Left lung (tissue), 10 donors: Measurements from ENCODE around the gene WDR20. TPM values are rescaled to one million over a fixed set of nuclear protein-coding genes. Genes with fewer than 3 reads are reported as not detected.

Experiments used
- ATAC-seq: fragments of 200-7000 bp; cut with Tn5 transposase; one replicate; pipeline ENCODE4 v1.9.1; 2020; ENCODE audit warnings: moderate library complexity
- DNase-seq, 4 donors: peaks; one replicate each; pipeline ENCODE4 v3.0.0-alpha.2; 2013 to 2020
- H3K27ac ChIP-seq, 2 donors: fragments of 200-600 bp; sonication (generic) in 1 of 2; one replicate each; pipeline versions ENCODE4 v1.5.0 to v1.8.0; 2020 to 2021
- H3K27me3 ChIP-seq, 2 donors: fragments of 200-600 bp; sonication (generic) in 1 of 2; one replicate each; pipeline versions ENCODE4 v1.5.0 to v1.8.0; 2020 to 2021
- H3K36me3 ChIP-seq, 2 donors: fragments of 200-600 bp; sonication (generic) in 1 of 2; one replicate each; pipeline versions ENCODE4 v1.5.0 to v1.8.0; 2020 to 2021
- H3K4me1 ChIP-seq, 2 donors: fragments of 200-600 bp; one replicate each; pipeline ENCODE4 v1.8.0; 2021
- H3K4me3 ChIP-seq, 2 donors: fragments of 200-600 bp; sonication (generic) in 1 of 2; one replicate each; pipeline versions ENCODE4 v1.5.0 to v1.8.0; 2020 to 2021; ENCODE audit warnings: mild to moderate bottlenecking in 1 of 2
- H3K9me3 ChIP-seq, 2 donors: fragments of 200-600 bp; sonication (generic) in 1 of 2; one replicate each; pipeline versions ENCODE4 v1.5.0 to v1.8.0; 2020 to 2021
- CTCF ChIP-seq, 2 donors: fragments of 200-600 bp; sonication (generic) in 1 of 2; IDR thresholded peaks; one replicate each; pipeline versions ENCODE4 v1.5.0 to v1.8.0; 2021; ENCODE audit warnings: antibody characterized with exemption in 2 of 2
- intact Hi-C, 2 donors: fragments of 100-400 bp; cut with DNase I; formaldehyde crosslinking; loops; one replicate each; pipeline versions ENCODE4 v1.11.2 to v1.14.2; 2022
- polyA plus RNA-seq, 6 donors: library from polyadenylated mRNA; unstranded; fragments of 120-200 nt; gene quantifications; one replicate each; pipeline ENCODE4 v1.2.1, GENCODE V29; 2013; ENCODE audit not compliant: insufficient read length in 6 of 6
- total RNA-seq, 2 donors: library from RNA; stranded (reverse); fragmentation: NEBNext Ultra II Directional; extraction: Animal tissue kit (Norgen Biotek cat#: 25700); gene quantifications; one replicate each; pipeline ENCODE4 v1.2.1, GENCODE V29; 2021
- donor health status: DM: no; HTN: yes; CAD: no.
- donor health status: DM: no; HTN: no; CAD: no.

WDR20 gene
- total and polyA plus RNA-seq, 8 donors, result 22.4 to 28.4 (median 26.2) TPM

DNA sequence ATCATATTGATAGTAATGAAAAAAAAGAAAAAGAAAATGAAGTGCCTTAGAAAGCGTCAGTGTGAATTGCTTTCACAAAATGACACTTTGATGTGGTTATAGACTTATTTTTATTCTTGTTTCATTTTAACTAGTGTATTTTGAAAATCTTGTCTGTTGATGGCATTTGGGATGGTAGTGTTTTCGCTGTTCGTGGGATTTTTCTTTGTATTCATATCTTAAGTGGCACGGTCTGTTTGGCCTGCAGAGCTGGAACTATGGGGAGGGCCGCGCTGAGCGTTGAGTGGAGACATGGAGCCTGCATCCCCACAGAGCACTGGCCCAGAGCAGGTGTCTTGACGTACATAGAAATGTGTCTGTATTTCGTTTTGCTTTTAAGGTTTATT lies 61.6 kb downstream of the WDR20 start:
- intact Hi-C loops, result no loop called here
- DNase-seq (no peak), ATAC-seq (no peak)
- no peaks in the 10 kb centered on the region for H3K9me3 ChIP-seq
- H3K4me1 ChIP-seq, result peaks cover 0 to 13% of the 10 kb centered on the region in 2 donors
- no peak for TF ChIP-seq CTCF (IDR thresholded peaks at IDR 0.05)
- H3K27me3 ChIP-seq, result no peaks in the 10 kb centered on the region
- H3K36me3 ChIP-seq, result peaks cover 0 to 66% of the 10 kb centered on the region in 2 donors
- H3K27ac ChIP-seq, result no peak overlapping the region
- H3K4me3 ChIP-seq, result no peak overlapping the region

DNA sequence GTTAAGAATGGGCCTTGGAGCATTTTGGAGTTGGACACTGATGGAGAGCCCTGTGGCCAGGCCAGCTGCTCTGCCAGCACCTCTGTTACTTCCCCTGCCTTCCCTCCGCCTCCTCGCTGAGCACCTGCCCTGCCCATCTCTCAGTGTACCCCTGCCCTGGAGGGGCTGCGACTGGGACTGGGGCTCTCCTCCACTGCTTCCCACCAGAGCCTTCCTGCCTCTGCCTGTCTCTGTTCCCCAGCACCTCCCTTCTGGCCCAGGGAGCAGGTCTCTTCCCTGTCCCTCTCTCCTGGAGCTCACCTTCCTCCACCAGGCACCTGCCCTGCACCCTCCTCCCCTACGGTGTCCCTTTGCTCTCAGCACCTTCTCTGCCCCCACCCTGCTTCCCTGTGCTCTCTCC lies 62.1 kb downstream of the WDR20 start:
- Histone ChIP-seq H3K4me1 (peaks cover 0 to 13% of the 10 kb centered on the region in 2 donors), H3K36me3 (peaks cover 0 to 67% of the 10 kb centered on the region in 2 donors), H3K4me3 (no peak overlapping the region), H3K27me3 (no peaks in the 10 kb centered on the region), H3K9me3 (no peaks in the 10 kb centered on the region), H3K27ac (no peak overlapping the region)
- no peak for DNase-seq
- no peak for ATAC-seq
- no peak for TF ChIP-seq CTCF (IDR thresholded peaks at IDR 0.05)
- intact Hi-C loops, result no loop called here

GRCh38 chr14:102202944-102203343 lies 63.2 kb downstream of the WDR20 start:
- H3K27me3 ChIP-seq, result no peaks in the 10 kb centered on the region
- no peaks in the 10 kb centered on the region for H3K9me3 ChIP-seq
- no peak overlapping the region for H3K27ac ChIP-seq
- H3K4me1 ChIP-seq, result peaks cover 0 to 13% of the 10 kb centered on the region in 2 donors
- ATAC-seq (no peak), DNase-seq (no peak)
- peaks cover 0 to 67% of the 10 kb centered on the region in 2 donors for H3K36me3 ChIP-seq
- TF ChIP-seq CTCF (IDR thresholded peaks at IDR 0.05), result no peak
- intact Hi-C loops, result no loop called here
- no peak overlapping the region for H3K4me3 ChIP-seq

GRCh38 chr14:102203382-102203781 lies 63.7 kb downstream of the WDR20 start:
- Histone ChIP-seq H3K36me3 (peaks cover 0 to 69% of the 10 kb centered on the region in 2 donors), H3K4me3 (no peak overlapping the region), H3K9me3 (no peaks in the 10 kb centered on the region), H3K27me3 (no peaks in the 10 kb centered on the region), H3K4me1 (peaks cover 0 to 13% of the 10 kb centered on the region in 2 donors), H3K27ac (no peak overlapping the region)
- intact Hi-C loops, result no loop called here
- no peak for TF ChIP-seq CTCF (IDR thresholded peaks at IDR 0.05)
- ATAC-seq, result no peak
- no peak for DNase-seq

GRCh38 chr14:102205560-102205959 lies 65.9 kb downstream of the WDR20 start:
- TF ChIP-seq CTCF (IDR thresholded peaks at IDR 0.05), result no peak
- intact Hi-C loops, result no loop called here
- Histone ChIP-seq H3K36me3 (peaks cover 0 to 64% of the 10 kb centered on the region in 2 donors), H3K27me3 (no peaks in the 10 kb centered on the region), H3K9me3 (no peaks in the 10 kb centered on the region), H3K4me1 (peaks cover 0 to 12% of the 10 kb centered on the region in 2 donors), H3K27ac (no peak overlapping the region), H3K4me3 (no peak overlapping the region)
- DNase-seq (no peak), ATAC-seq (no peak)
